Measurements from ENCODE around the gene MKRN2OS.

Gene MKRN2OS

DNA sequence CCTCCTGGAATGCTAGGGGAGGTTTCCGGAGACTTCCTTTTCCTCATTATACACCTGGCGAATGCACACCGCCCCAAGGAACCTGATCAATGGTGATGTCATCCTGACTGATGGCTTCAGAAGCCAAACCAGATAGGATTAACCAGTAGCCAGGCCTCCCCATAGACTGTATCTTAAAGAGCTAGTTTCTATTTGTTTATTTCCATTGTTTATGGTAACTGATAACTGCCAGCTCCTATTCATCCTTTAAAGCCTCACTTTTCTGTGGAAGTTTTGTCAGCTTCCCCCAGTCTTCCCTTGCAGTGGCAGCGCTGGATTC lies at the start of gene MKRN2OS (continued):
- TF ChIP-seq IKZF3 (tag by site-specific recombination; IDR thresholded peaks at IDR 0.05) (no peak), SP2 (tag by site-specific recombination; IDR thresholded peaks at IDR 0.05) (no peak), ZBTB7A (tag by site-specific recombination; IDR thresholded peaks at IDR 0.05; ENCODE audit: low read depth) (no peak), ATF2 (tag by site-specific recombination; IDR thresholded peaks at IDR 0.05; ENCODE audit: low read depth) (peak; percentile 90), ZNF2 (tag by site-specific recombination; IDR thresholded peaks at IDR 0.05) (no peak), ZNF785 (tag by site-specific recombination; IDR thresholded peaks at IDR 0.05) (no peak), ZBTB17 (tag by site-specific recombination; IDR thresholded peaks at IDR 0.05) (peak; percentile 27; the same call in 1 of the 2 replicates), HOXC10 (CRISPR knock-in tag; IDR thresholded peaks at IDR 0.05) (no peak), ZNF426 (tag by site-specific recombination; IDR thresholded peaks at IDR 0.05) (no peak), ZNF157 (tag by site-specific recombination; IDR thresholded peaks at IDR 0.05) (no peak), ZBTB20 (tag by site-specific recombination; IDR thresholded peaks at IDR 0.05) (0 out of 2 replicates have a peak, but pooled peaks have one; percentile 25), ZNF274 (IDR thresholded peaks at IDR 0.05; ENCODE audit: low read length) (no peak), ZNF274 (tag by site-specific recombination; IDR thresholded peaks at IDR 0.05; ENCODE audit: borderline replicate concordance) (no peak), GLIS1 (tag by site-specific recombination; IDR thresholded peaks at IDR 0.05) (peak; percentile 51), ZNF558 (tag by site-specific recombination; IDR thresholded peaks at IDR 0.05) (no peak), ZNF366 (tag by site-specific recombination; conservative IDR thresholded peaks at IDR 0.05) (peak; percentile 35; the same call in 1 of the 2 replicates), ZNF362 (tag by site-specific recombination; IDR thresholded peaks at IDR 0.05) (no peak), ZNF837 (tag by site-specific recombination; IDR thresholded peaks at IDR 0.05) (no peak)

GRCh38 chr3:12593473-12593872 lies 48.2 kb upstream of the MKRN2OS start:
- CTCF ChIA-PET: interaction anchor here (0.5 kb wide), 1 partner anchor 24 kb away, joined by 3 read pairs; no protein-coding TSS in a partner anchor
- H3K36me3 ChIP-seq (ENCODE audit: control insufficient read depth in 2 of 2, insufficient read depth in 1 of 2, low read length in 2 of 2): peaks cover 77 to 89% of the 10 kb centered on the region in 2 experiments
- TF ChIP-seq ZNF558 (tag by site-specific recombination; IDR thresholded peaks at IDR 0.05) (no peak), SCRT2 (tag by site-specific recombination; IDR thresholded peaks at IDR 0.05) (no peak), ZNF514 (tag by site-specific recombination; IDR thresholded peaks at IDR 0.05) (no peak)

DNA sequence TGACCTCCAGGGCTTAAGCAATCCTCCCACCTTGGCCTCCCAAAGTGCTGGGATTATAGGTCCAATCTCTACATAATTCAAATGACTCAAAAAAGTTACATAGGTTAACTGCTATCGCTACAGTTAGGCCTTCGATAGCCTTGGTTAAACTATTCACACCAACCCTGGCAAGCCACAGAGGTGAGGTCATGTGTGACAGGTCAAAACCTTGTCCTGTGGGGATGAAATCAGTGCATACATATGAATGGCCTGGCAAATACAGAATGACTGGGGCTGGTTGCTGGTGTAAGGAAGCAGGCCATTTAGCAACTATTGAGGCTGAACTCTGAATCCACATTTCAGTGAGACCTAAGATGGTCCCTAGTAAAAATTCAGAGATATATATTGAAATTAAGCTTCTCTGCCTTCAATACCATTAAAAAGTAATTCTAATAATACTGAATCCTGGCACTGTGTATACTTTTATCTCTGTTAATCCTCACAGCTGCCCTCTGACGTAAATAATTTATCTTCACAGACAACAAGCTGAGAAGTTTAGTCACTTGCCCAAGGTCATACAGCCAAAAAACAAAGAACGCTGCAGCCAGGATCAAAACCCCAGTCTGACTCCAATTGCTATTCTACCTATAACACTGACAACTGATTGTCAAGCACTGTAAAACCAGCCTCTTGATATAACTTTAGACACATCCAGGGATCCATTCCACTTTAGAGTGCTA lies 46.9 kb upstream of the MKRN2OS start:
- no peak overlapping the region for H3K4me3 ChIP-seq (ENCODE audit: low read depth, low read length)
- no peaks in the 10 kb centered on the region for H3K4me1 ChIP-seq (ENCODE audit: control insufficient read depth, insufficient read depth, low read length)
- CTCF ChIA-PET: interaction anchor here (0.6 kb wide), 1 partner anchor 156 kb away, joined by 6 read pairs; no protein-coding TSS in a partner anchor
- POLR2A ChIA-PET: no interaction called here
- H3K27ac ChIP-seq (ENCODE audit: extremely low read depth, low read depth, low read length): no peak overlapping the region
- peaks cover 77 to 89% of the 10 kb centered on the region in 2 experiments for H3K36me3 ChIP-seq (ENCODE audit: control insufficient read depth in 2 of 2, insufficient read depth in 1 of 2, low read length in 2 of 2)
- no peaks in the 10 kb centered on the region for H3K9me3 ChIP-seq (ENCODE audit: control insufficient read depth, insufficient read depth, low read depth, low read length)
- TF ChIP-seq SP7 (tag by site-specific recombination; IDR thresholded peaks at IDR 0.05) (no peak), ZBTB21 (tag by site-specific recombination; IDR thresholded peaks at IDR 0.05) (no peak), IKZF3 (tag by site-specific recombination; IDR thresholded peaks at IDR 0.05) (no peak), ZFP3 (tag by site-specific recombination; IDR thresholded peaks at IDR 0.05; ENCODE audit: low read depth) (no peak), ZNF211 (tag by site-specific recombination; IDR thresholded peaks at IDR 0.05; ENCODE audit: low read depth) (no peak), ZNF843 (tag by site-specific recombination; IDR thresholded peaks at IDR 0.05) (no peak), AEBP2 (tag by site-specific recombination; IDR thresholded peaks at IDR 0.05; ENCODE audit: borderline replicate concordance) (no peak), SP2 (tag by site-specific recombination; IDR thresholded peaks at IDR 0.05) (no peak), ZNF394 (tag by site-specific recombination; IDR thresholded peaks at IDR 0.05; ENCODE audit: borderline replicate concordance) (no peak), SCRT2 (tag by site-specific recombination; IDR thresholded peaks at IDR 0.05) (no peak)
- TF ChIP-seq, protein P1, sequence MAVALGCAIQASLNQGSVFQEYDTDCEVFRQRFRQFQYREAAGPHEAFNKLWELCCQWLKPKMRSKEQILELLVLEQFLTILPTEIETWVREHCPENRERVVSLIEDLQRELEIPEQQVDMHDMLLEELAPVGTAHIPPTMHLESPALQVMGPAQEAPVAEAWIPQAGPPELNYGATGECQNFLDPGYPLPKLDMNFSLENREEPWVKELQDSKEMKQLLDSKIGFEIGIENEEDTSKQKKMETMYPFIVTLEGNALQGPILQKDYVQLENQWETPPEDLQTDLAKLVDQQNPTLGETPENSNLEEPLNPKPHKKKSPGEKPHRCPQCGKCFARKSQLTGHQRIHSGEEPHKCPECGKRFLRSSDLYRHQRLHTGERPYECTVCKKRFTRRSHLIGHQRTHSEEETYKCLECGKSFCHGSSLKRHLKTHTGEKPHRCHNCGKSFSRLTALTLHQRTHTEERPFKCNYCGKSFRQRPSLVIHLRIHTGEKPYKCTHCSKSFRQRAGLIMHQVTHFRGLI (tag by site-specific recombination; IDR thresholded peaks at IDR 0.05): no peak

More at GRCh38 chr3:12593473-12593872, 48.2 kb upstream of the MKRN2OS start:
- no peak overlapping the region for H3K4me3 ChIP-seq (ENCODE audit: low read depth, low read length)
- no peak overlapping the region for H3K27ac ChIP-seq (ENCODE audit: extremely low read depth, low read depth, low read length)
- no peaks in the 10 kb centered on the region for H3K4me1 ChIP-seq (ENCODE audit: control insufficient read depth, insufficient read depth, low read length)
- POLR2A ChIA-PET: no interaction called here
- no peaks in the 10 kb centered on the region for H3K9me3 ChIP-seq (ENCODE audit: control insufficient read depth, insufficient read depth, low read depth, low read length)

Data from HEK293 (cell line).